GM18502 (cell line): ENCODE data around the gene CZIB.
"Not testable (repeated sequence)": the region's sequence is repeated elsewhere in the genome, so short reads cannot be mapped to it uniquely, and the experiment has no call there.

ENCODE experiments used
- ATAC-seq: cut with Tn5 transposase; IDR thresholded peaks from one replicate; pipeline ENCODE4 v1.9.1; 2021; ENCODE audit warnings: mild to moderate bottlenecking; ENCODE audit not compliant: unreplicated experiment, poor library complexity

Gene CZIB

GRCh38 chr1:53195246-53196016 is 25.0 kb downstream of the CZIB start:
- no peak for ATAC-seq

GRCh38 chr1:53190210-53190611 is 30.2 kb downstream of the CZIB start:
- no peak for ATAC-seq

- ATAC-seq = no peak
These were observed 31.4 kb downstream of the CZIB start for GRCh38 chr1:53189061-53189460.

GRCh38 chr1:53188099-53188498 is 32.3 kb downstream of the CZIB start:
- ATAC-seq = no peak

- ATAC-seq = no peak
These were observed 33.0 kb downstream of the CZIB start for GRCh38 chr1:53187401-53187800.

- ATAC-seq = no peak
These were observed 33.9 kb downstream of the CZIB start for GRCh38 chr1:53186533-53186932.

- ATAC-seq = not testable (repeated sequence)
These were observed 34.5 kb downstream of the CZIB start for GRCh38 chr1:53185955-53186297.

- no peak for ATAC-seq
These were observed 37.1 kb downstream of the CZIB start for GRCh38 chr1:53183095-53183990.

- ATAC-seq = no peak
These were observed 37.7 kb downstream of the CZIB start for GRCh38 chr1:53182716-53183094.

GRCh38 chr1:53182111-53182593 is 38.3 kb downstream of the CZIB start:
- peak; percentile 43 for ATAC-seq

- ATAC-seq = no peak
These were observed 39.5 kb downstream of the CZIB start for GRCh38 chr1:53180951-53181350.

- no peak for ATAC-seq
These were observed 40.2 kb downstream of the CZIB start for GRCh38 chr1:53180226-53180625.

- ATAC-seq = no peak
These were observed 43.8 kb downstream of the CZIB start for GRCh38 chr1:53176452-53177208.

GRCh38 chr1:53174971-53175913 is 45.2 kb downstream of the CZIB start:
- ATAC-seq = no peak

- no peak for ATAC-seq
These were observed 47.9 kb downstream of the CZIB start for GRCh38 chr1:53172426-53173128.

GRCh38 chr1:53166912-53167311 is 53.5 kb downstream of the CZIB start:
- ATAC-seq = no peak

GRCh38 chr1:53166366-53166765 is 54.1 kb downstream of the CZIB start:
- no peak for ATAC-seq

- no peak for ATAC-seq
These were observed 54.9 kb downstream of the CZIB start for GRCh38 chr1:53165408-53165961.
